ENCODE results near the gene DNAJC7. TPM values are rescaled to one million over a fixed set of nuclear protein-coding genes. Genes with fewer than 3 reads are reported as not detected.
"Not testable (repeated sequence)": the region's sequence is repeated elsewhere in the genome, so short reads cannot be mapped to it uniquely, and the experiment has no call there.

DNAJC7 gene
- total RNA-seq, 1 donor from 2014 or later = 57.6 TPM

DNA sequence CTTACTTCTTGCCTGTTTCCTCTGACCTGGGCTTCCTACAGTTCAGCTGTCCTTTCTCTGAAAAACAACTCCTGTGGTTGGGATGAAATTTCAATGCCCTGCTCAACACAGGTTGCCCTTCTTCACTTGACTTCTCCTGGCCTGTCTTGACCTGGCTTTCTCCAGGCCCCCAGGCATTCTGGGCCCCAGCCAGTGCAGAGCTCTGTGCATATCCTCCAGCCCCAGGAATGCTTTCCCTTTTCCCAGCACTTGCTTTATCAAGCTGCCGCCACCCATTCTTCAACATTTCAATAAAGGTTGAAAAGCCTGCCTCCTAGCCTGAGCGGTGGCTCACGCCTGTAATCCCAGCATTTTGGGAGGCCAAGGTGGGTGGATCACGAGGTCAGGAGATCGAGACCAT, 76.1 kb downstream of the DNAJC7 start:
- no peak for DNase-seq (ENCODE audit: low read depth)
- H3K4me3 ChIP-seq (ENCODE audit: low read depth, low read length) = no peak overlapping the region
- TF ChIP-seq, protein P1, sequence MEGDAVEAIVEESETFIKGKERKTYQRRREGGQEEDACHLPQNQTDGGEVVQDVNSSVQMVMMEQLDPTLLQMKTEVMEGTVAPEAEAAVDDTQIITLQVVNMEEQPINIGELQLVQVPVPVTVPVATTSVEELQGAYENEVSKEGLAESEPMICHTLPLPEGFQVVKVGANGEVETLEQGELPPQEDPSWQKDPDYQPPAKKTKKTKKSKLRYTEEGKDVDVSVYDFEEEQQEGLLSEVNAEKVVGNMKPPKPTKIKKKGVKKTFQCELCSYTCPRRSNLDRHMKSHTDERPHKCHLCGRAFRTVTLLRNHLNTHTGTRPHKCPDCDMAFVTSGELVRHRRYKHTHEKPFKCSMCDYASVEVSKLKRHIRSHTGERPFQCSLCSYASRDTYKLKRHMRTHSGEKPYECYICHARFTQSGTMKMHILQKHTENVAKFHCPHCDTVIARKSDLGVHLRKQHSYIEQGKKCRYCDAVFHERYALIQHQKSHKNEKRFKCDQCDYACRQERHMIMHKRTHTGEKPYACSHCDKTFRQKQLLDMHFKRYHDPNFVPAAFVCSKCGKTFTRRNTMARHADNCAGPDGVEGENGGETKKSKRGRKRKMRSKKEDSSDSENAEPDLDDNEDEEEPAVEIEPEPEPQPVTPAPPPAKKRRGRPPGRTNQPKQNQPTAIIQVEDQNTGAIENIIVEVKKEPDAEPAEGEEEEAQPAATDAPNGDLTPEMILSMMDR (conservative IDR thresholded peaks at IDR 0.05; ENCODE audit: low read depth, low read length) = no peak

DNA sequence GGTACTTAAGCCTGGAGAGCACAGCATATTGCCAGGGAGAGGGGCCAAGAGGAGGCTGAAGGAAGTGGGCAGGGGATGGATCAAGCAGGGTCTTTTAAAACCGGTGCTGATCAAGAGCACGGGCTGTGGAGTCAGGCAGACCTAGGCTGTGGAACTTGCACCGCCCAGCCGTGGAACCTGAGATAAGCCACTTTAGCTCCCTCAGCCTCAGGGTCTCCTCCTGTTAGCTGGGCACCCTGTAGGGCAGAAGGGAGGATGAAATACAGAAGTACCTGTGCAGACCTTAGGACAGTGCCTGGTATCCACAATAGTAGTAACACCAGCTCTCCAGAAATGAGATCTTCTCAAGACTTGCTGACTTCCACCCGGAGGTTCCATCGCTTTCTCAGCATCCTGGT, 77.5 kb downstream of the DNAJC7 start:
- DNase-seq (ENCODE audit: low read depth) = no peak
- TF ChIP-seq, protein P1 (conservative IDR thresholded peaks at IDR 0.05; ENCODE audit: low read depth, low read length) = no peak

DNA sequence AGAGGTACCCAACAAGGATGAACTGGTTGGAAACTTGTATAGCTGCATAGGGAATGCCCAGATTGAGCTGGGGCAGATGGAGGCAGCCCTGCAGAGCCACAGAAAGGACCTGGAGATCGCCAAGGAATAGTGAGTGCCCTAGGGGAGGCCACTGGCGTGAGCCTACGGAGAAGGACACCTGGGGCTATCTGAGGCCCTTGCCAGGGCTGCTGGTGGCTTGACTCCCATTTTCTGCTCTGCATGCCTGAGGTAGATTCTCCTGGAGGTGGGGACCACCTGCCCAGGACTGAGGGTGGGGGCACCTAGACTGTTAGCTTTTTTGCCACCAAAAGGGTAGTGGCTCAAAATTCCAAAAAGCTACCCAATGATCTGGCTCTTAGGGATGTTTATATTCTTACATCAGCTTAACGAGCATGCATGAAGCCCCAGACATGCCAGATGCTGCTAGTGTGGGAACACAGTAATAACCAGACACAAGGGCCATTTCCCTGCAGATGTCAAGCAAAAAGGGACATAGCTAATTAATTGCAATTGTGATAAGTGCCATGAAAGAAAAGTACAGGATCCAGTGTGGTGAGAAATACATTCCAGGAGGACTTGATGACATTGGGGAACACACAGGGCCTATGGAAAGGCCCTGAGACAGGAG, 78.1 kb downstream of the DNAJC7 start:
- DNase-seq (ENCODE audit: low read depth) = no peak
- no peak overlapping the region for H3K4me3 ChIP-seq (ENCODE audit: low read depth, low read length)
- TF ChIP-seq, protein P1 (conservative IDR thresholded peaks at IDR 0.05; ENCODE audit: low read depth, low read length) = no peak

More for the DNA sequence above, 77.5 kb downstream of the DNAJC7 start:
- no peak overlapping the region for H3K4me3 ChIP-seq (ENCODE audit: low read depth, low read length)

DNA sequence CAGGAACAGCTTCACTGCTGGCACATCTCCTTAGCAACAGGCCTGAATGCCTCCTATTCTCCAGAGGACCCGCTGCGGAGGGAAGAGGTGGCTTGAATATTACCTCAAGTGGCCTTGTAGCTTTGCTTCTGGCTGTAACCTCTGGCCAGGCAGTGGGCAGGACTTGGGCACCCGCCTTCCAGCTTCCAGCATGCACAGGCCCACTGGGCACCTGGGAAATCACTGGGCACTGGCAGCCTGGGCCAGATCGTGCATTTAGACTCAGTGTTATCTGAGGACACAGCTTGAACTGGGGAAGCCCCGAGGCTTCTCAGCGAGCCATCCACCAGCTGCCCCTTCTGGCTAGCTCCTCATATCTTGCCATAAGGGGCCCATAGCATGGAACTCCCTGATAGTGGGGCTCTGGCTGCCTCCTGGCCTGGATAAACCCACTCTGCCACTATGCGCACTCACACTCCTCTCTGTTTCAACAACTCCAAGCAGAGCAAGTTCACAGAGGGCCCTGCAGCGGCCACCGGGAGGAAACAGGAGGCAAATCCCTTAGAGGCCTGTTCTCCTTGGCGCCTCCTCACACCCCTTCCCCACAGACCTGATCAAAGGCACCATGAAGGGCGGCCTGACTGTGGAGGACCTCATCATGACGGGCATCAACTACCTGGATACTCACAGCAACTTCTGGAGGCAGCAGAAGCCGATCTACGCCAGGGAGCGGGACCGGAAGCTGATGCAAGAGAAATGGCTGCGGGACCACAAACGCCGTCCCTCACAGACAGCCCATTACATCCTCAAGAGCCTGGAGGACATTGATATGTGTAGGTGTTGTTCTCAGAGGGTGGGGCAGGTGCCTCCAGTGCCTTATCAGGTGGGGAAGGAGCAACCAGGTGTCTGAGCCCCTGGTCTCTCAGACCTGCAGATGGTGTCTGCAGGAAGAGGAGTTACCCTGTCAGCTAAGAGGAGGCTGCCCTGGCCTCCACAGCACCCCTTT, 79.0 kb downstream of the DNAJC7 start:
- DNase-seq (ENCODE audit: low read depth) = no peak
- TF ChIP-seq, protein P1 (conservative IDR thresholded peaks at IDR 0.05; ENCODE audit: low read depth, low read length) = no peak
- H3K4me3 ChIP-seq (ENCODE audit: low read depth, low read length) = no peak overlapping the region

DNA sequence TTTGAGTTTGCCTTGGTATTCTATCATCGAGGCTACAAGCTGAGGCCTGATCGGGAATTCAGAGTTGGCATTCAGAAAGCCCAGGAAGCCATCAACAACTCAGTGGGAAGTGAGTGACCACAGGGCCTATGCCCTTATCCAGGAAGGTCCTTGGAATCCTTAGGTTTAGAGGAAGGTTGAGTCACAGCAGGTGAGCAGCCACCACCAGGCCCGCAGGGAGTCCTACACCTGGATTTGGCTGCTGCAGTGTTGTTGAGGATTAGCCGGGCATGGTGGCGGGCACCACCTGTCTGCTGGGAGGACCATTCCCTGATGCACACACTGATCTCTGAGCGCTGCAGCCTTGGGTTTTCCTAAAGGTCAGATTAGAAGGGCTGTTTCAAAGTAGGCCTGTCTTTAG, 81.6 kb downstream of the DNAJC7 start:
- DNase-seq (ENCODE audit: low read depth) = no peak
- no peak overlapping the region for H3K4me3 ChIP-seq (ENCODE audit: low read depth, low read length)
- TF ChIP-seq, protein P1 (conservative IDR thresholded peaks at IDR 0.05; ENCODE audit: low read depth, low read length) = no peak

DNA sequence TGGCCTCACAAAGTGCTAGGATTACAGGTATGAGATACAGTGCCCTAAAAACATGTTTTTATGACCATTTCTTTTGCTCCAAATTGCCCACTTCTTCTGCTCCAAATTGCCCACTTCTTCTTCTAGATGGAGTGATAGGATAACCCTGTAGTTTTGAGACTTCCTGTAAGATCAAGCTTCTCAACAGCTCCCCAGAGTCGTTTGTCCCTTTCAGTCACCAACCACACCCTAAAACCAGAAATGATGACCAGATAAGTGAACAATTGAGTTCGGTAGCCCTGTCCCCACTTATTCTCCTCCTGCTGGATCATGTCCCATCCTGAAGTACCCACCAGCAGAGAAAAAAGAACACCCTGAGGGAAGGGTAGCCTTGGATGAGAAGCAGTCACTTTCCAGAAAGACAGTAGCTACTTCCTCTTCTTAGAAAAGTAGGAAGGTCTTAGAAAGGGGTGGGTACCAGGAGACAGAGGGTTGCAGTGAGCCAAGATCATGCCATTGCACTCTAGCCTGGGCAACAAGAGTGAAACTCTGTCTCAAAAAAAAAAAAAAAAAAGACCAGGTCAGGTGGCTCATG, 84.3 kb downstream of the DNAJC7 start:
- no peak for DNase-seq (ENCODE audit: low read depth)
- H3K4me3 ChIP-seq (ENCODE audit: low read depth, low read length) = no peak overlapping the region
- TF ChIP-seq, protein P1 (conservative IDR thresholded peaks at IDR 0.05; ENCODE audit: low read depth, low read length) = no peak

DNA sequence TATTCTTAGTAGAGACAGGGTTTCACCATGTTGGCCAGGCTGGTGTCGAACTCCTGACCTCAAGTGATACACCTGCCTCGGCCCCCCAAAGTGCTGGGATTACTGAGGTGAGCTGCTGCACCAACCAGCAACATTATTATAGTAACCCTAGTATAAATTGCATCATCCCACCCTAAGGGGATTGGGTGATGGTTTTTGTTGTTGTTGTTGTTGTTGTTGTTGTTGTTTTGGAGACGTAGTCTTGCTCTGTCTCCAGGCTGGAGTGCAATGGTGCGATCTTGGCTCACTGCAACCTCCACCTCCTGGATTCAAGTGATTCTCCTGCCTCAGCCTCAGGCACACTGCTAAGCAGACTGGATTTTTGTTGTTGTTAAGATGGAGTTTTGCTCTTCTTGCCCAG, 85.5 kb downstream of the DNAJC7 start:
- not testable (repeated sequence) for DNase-seq (ENCODE audit: low read depth); H3K4me3 ChIP-seq (ENCODE audit: low read depth, low read length)

DNA sequence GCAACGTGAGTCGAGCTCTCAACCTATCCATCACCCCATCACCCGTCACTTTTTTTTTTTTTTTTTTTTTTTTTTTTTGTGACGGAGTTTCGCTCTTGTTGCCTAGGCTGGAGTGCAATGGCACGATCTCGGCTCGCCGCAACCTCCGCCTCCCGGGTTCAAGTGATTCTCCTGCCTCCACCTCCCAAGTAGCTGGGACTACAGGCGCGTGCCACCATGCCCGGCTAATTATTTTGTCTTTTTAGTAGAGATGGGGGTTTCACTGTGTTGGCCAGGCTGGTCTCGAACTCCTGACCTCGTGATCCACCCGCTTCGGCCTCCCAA, 86.4 kb downstream of the DNAJC7 start:
- DNase-seq (ENCODE audit: low read depth) = not testable (repeated sequence)
- peak overlapping the region; percentile 76 for H3K4me3 ChIP-seq (ENCODE audit: low read depth, low read length)
